GM12878 (cell line): ENCODE data around the gene HS3ST5. TPM values are rescaled to one million over a fixed set of nuclear protein-coding genes. Genes with fewer than 3 reads are reported as not detected.

ENCODE experiments used
- ATAC-seq: fragments of 200-7000 bp; cut with Tn5 transposase; 3 replicates; pipeline ENCODE4 v1.9.1; 2020; ENCODE audit warnings: mild to moderate bottlenecking, moderate library complexity
- BruUV-seq: library from RNA; stranded (reverse); fragments of 400-500 nt; replicated peaks from 2 replicates; lab custom pipeline; 2021; lab: Mats Ljungman, UMichigan
- CTCF ChIA-PET: fragments of 300-600 bp; sonication (Branson Sonifier 250); formaldehyde crosslinking; extraction: SDS; loops from one replicate; lab custom pipeline; 2021; ENCODE audit warnings: inconsistent platforms; lab: Yijun Ruan, JAX
- POLR2A ChIA-PET: fragments of 350-600 bp; formaldehyde crosslinking; extraction: SDS; loops from one replicate; lab custom pipeline; 2021; ENCODE audit warnings: inconsistent platforms; lab: Charles Lee
- RAD21 ChIA-PET: fragments of 300-600 bp; sonication (Branson Sonifier 250); formaldehyde crosslinking; loops from one replicate; lab custom pipeline; 2023; ENCODE audit warnings: antibody characterized with exemption; ENCODE audit not compliant: unreplicated experiment; lab: Charles Lee
- SMC1A ChIA-PET: fragments of 300-600 bp; sonication (Branson Sonifier 250); formaldehyde crosslinking; loops from one replicate; lab custom pipeline; 2023; ENCODE audit not compliant: unreplicated experiment, uncharacterized antibody; lab: Charles Lee
- DNase-seq: peaks from one replicate; pipeline ENCODE4 v3.0.0-alpha.2; 2011; ENCODE audit warnings: low read depth, low spot score
- FAIRE-seq: peaks from 3 replicates; lab custom pipeline; 2011; peaks lifted over from hg19 to GRCh38; lab: Jason Lieb, UNC
- H2AFZ ChIP-seq: 2 replicates; pipeline ENCODE4 v1.6.0; 2011; ENCODE audit warnings: low read depth, low read length, control low read depth; ENCODE audit not compliant: control insufficient read depth
- H3K27ac ChIP-seq: 2 replicates; pipeline ENCODE4 v1.5.1; 2011; ENCODE audit warnings: control low read depth; ENCODE audit not compliant: control insufficient read depth, insufficient read depth
- H3K27me3 ChIP-seq, 2 experiments: replicated peaks in 1 of 2; 2 replicates each; pipeline versions ENCODE4 v1.6.0 to v1.6.1; 2011; ENCODE audit warnings: low read length in 1 of 2; ENCODE audit not compliant: control insufficient read depth in 2 of 2, insufficient read depth in 2 of 2
- H3K36me3 ChIP-seq, 2 experiments: 2 replicates each; pipeline ENCODE4 v1.5.1; 2011; ENCODE audit warnings: low read length in 1 of 2; ENCODE audit not compliant: control insufficient read depth in 2 of 2, insufficient read depth in 2 of 2
- H3K4me1 ChIP-seq: 2 replicates; pipeline ENCODE4 v1.6.1; 2011; ENCODE audit warnings: mild to moderate bottlenecking, low read length, moderate library complexity, mixed read lengths; ENCODE audit not compliant: control insufficient read depth, insufficient read depth
- H3K4me2 ChIP-seq: 2 replicates; pipeline ENCODE4 v1.6.0; 2011; ENCODE audit warnings: control low read depth; ENCODE audit not compliant: control insufficient read depth, insufficient read depth
- H3K4me3 ChIP-seq: fragments of 200-600 bp; sonication (generic); 2 replicates; pipeline ENCODE4 v1.5.1; 2016
- H3K79me2 ChIP-seq: 2 replicates; pipeline ENCODE4 v1.6.0; 2011; ENCODE audit warnings: low read length; ENCODE audit not compliant: control insufficient read depth, insufficient read depth
- H3K9ac ChIP-seq: 2 replicates; pipeline ENCODE4 v1.8.0; 2011; ENCODE audit warnings: low read length, control low read depth, mixed read lengths; ENCODE audit not compliant: control insufficient read depth, insufficient read depth
- H3K9me3 ChIP-seq: replicated peaks from 3 replicates; pipeline ENCODE4 v1.5.1; 2011; ENCODE audit warnings: mild to moderate bottlenecking, low read length; ENCODE audit not compliant: control insufficient read depth, insufficient read depth
- H4K20me1 ChIP-seq: 2 replicates; pipeline ENCODE4 v1.6.0; 2011; ENCODE audit not compliant: control insufficient read depth, insufficient read depth
- CHD2 ChIP-seq: IDR thresholded peaks from 2 replicates; pipeline ENCODE4 v1.6.1; 2011; ENCODE audit warnings: low read depth, low read length, improper control_type of control experiment, borderline replicate concordance
- ELK1 ChIP-seq: IDR thresholded peaks from 2 replicates; pipeline ENCODE4 v1.6.1; 2012; ENCODE audit warnings: low read depth, low read length, improper control_type of control experiment
- GABPA ChIP-seq: IDR thresholded peaks from 2 replicates; pipeline ENCODE4 v1.6.1; 2014; ENCODE audit warnings: antibody characterized with exemption, low read depth, mild to moderate bottlenecking, inconsistent platforms
- HCFC1 ChIP-seq: fragments of 150-350 bp; IDR thresholded peaks from 2 replicates; pipeline ENCODE4 v1.6.1; 2014; ENCODE audit warnings: low read length
- HDAC2 ChIP-seq: fragments of 200-600 bp; sonication (generic); IDR thresholded peaks from 2 replicates; pipeline ENCODE4 v1.6.1; 2017
- HSF1 ChIP-seq: fragments of 150-350 bp; IDR thresholded peaks from 2 replicates; pipeline ENCODE4 v1.6.1; 2014; ENCODE audit warnings: mild to moderate bottlenecking, low read depth, low read length
- JUNB ChIP-seq: IDR thresholded peaks from 2 replicates; pipeline ENCODE4 v1.6.1; 2016; ENCODE audit warnings: antibody characterized with exemption, mild to moderate bottlenecking
- MYB ChIP-seq: fragments of 150-350 bp; IDR thresholded peaks from 2 replicates; pipeline ENCODE4 v1.6.1; 2014; ENCODE audit warnings: mild to moderate bottlenecking, low read depth, low read length, borderline replicate concordance
- MYC ChIP-seq: IDR thresholded peaks from 2 replicates; pipeline ENCODE4 v1.6.1; 2011; ENCODE audit warnings: mild to moderate bottlenecking, low read length, moderate library complexity, inconsistent platforms; ENCODE audit not compliant: insufficient read depth, insufficient replicate concordance, insufficient read length, severe bottlenecking
- NFYA ChIP-seq: IDR thresholded peaks from 2 replicates; pipeline ENCODE4 v1.6.1; 2011; ENCODE audit warnings: low read depth, mild to moderate bottlenecking, low read length, improper control_type of control experiment, borderline replicate concordance
- PML ChIP-seq: IDR thresholded peaks from 2 replicates; pipeline ENCODE4 v1.6.1; 2012; ENCODE audit warnings: low read length, inconsistent platforms
- SIN3A ChIP-seq: IDR thresholded peaks from 2 replicates; pipeline ENCODE4 v1.6.1; 2012; ENCODE audit warnings: low read depth, low read length, improper control_type of control experiment
- ZNF207 ChIP-seq: fragments of 450-650 bp; IDR thresholded peaks from 2 replicates; pipeline ENCODE4 v1.6.1; 2014; ENCODE audit warnings: antibody characterized with exemption, mild to moderate bottlenecking, borderline replicate concordance
- in situ Hi-C: fragments of 300-500 bp; cut with MboI; formaldehyde crosslinking; loops from 9 replicates; pipeline ENCODE4 v1.14.3; 2018; ENCODE audit warnings: mixed read lengths
- intact Hi-C: fragments of 100-400 bp; cut with micrococcal nuclease; formaldehyde crosslinking; loops from one replicate; pipeline ENCODE4 v1.14.2; 2022; ENCODE audit not compliant: unreplicated experiment
- polyA plus RNA-seq, 11 experiments: library from polyadenylated mRNA; depleted of rRNA in 4 of 11; unstranded in 6 of 11; stranded (reverse) in 5 of 11; fragments of >200 nt; fragmentation: Nextera tagmentation in 4 of 11; fragmentation: Illumina TruSeq in 1 of 11; extraction: Ambion mirVana in 4 of 11; extraction: Trizol in 1 of 11; gene quantifications; 1 replicate in 1 of 11; 2 replicates in 10 of 11; pipeline versions ENCODE4 v1.2.1 to v1.2.3, GENCODE V29; 2011 to 2016; ENCODE audit warnings: inconsistent platforms in 2 of 11, missing spikeins in 2 of 11, low read depth in 1 of 11
- total RNA-seq, 4 experiments: library from RNA; depleted of rRNA in 3 of 4; stranded (reverse); fragments of >200 nt in 3 of 4; fragmentation: Illumina TruSeq in 1 of 4; extraction: Trizol in 1 of 4; gene quantifications; 2 replicates each; pipeline versions ENCODE4 v1.2.1 to v1.2.3, GENCODE V29; 2013 to 2021

The HS3ST5 gene
- total and polyA plus RNA-seq, 10 of the 15 experiments (the other 5 are each of a cell fraction or from before 2014, with no cell fraction given): 0.04 TPM; not detected in 9

GRCh38 chr6:114164207-114164606 is 178.6 kb downstream of the HS3ST5 start:
- H3K27ac ChIP-seq: no peak overlapping the region
- H3K79me2 ChIP-seq: no peaks in the 10 kb centered on the region
- no peak overlapping the region for H2AFZ ChIP-seq
- H3K36me3 ChIP-seq: no peaks in the 10 kb centered on the region
- intact Hi-C loops: no loop called here
- RAD21 ChIA-PET: no interaction called here
- no peak overlapping the region for H3K4me3 ChIP-seq
- no peaks in the 10 kb centered on the region for H4K20me1 ChIP-seq
- H3K27me3 ChIP-seq: no peaks in the 10 kb centered on the region
- FAIRE-seq (no peak), ATAC-seq (no peak), DNase-seq (no peak)
- POLR2A ChIA-PET: no interaction called here
- H3K9ac ChIP-seq: no peak overlapping the region
- no TSS peak for BruUV-seq
- SMC1A ChIA-PET: no interaction called here
- in situ Hi-C loops: no loop called here
- no peaks in the 10 kb centered on the region for H3K9me3 ChIP-seq
- H3K4me2 ChIP-seq: no peak overlapping the region
- H3K4me1 ChIP-seq: no peaks in the 10 kb centered on the region
- CTCF ChIA-PET: interaction anchor here (0.7 kb wide), 1 partner anchor 21 kb away, joined by 3 read pairs; no protein-coding TSS in a partner anchor
- no peak for TF ChIP-seq HDAC2
- no peak for TF ChIP-seq JUNB
- TF ChIP-seq ZNF207: no peak
- TF ChIP-seq PML: no peak
- no peak for TF ChIP-seq SIN3A
- no peak for TF ChIP-seq HCFC1
- TF ChIP-seq MYB: no peak
- TF ChIP-seq ELK1: no peak
- TF ChIP-seq GABPA: no peak
- TF ChIP-seq HSF1: no peak
- TF ChIP-seq CHD2: no peak
- TF ChIP-seq MYC: no peak
- no peak for TF ChIP-seq NFYA
